Measurements from ENCODE around the gene GLG1.
"Not testable (repeated sequence)": the region's sequence is repeated elsewhere in the genome, so short reads cannot be mapped to it uniquely, and the experiment has no call there.

GLG1 gene

DNA sequence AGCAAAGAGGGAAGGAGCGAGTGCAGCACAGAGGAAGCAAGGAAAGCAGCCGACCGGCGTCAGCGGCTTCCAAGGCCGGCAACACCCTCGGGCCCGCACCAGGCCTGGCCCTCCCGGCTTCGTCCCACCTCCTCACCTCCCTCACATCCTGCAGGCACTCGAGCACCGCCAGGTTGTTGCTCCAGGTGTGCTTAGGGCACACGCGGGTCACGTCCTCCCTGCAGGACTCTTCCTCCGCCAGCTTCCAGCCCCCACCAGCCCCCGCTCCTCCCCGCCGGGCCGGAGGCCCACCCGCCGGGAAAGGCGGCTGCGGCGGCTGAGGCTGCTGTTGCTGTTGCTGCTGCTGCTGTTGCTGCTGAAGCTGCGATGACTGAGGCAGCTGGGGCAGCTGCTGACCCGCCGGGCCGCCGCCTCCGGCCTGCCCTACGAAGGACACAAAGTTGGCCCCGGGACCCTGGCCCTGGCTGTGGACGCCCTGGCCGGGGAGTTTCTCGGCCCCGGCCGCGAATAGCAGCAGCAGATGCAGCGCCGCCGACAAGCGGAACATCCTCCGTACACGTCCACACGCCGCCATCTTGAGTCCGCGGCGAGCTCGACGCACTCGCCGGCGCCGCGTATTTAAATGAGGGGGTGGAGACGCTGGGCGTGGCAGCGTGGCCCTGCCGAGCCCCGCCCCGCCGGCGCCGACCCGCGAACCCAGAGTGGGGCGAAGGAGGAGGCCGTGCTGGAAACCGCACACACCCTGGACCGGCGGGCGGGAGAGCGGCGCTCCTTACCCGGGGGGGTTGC is at the start of gene GLG1:
GLG1 (minus strand) TSS at position 594 of the 789 bp plus-strand sequence; CDS start at position 574, 20 bp downstream.
- DNase-seq, result peak; percentile 73

DNA sequence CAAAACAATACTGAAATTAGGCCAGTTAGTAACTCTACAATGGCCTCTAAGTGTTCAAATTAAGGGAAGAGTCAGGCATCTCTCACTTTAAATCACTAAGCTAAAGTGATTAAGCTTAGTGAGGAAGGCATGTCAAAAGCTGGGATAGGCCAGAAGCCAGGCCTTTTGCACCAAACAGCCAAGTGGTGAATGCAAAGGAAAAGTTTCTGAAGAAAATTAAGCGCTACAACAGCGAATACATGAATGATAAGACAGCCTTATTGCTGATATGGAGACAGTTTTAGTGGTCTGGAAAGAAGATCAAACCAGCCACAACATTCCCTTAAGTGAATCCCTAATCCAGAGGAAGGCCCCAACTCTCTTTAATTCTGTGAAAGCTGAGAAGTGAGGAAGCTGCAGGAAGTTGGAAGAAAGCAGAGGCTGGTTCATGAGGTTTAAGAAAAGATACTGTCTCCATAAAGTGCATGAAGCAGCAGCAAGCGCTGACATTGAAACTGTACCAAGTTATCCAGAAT is 47.7 kb upstream of the GLG1 start:
- DNase-seq, result no peak

DNA sequence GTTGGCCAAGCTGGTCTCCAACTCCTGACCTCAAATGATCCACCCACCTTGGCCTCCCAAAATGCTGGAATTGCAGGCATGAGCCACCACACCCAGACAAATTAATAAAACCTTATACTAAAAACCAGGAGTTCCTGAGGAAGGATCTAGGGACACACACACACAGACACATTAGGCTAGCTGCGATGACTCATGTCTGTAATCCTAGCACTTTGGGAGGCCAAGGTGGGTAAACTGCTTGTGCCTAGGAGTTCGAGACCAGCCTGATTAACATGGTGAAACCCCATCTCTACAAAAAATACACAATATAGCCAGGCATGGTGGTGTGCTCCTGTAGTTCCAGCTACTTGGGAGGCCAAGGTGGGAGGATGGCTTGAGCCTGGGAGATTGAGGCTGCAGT is 46.0 kb upstream of the GLG1 start:
- DNase-seq, result not testable (repeated sequence)

DNA sequence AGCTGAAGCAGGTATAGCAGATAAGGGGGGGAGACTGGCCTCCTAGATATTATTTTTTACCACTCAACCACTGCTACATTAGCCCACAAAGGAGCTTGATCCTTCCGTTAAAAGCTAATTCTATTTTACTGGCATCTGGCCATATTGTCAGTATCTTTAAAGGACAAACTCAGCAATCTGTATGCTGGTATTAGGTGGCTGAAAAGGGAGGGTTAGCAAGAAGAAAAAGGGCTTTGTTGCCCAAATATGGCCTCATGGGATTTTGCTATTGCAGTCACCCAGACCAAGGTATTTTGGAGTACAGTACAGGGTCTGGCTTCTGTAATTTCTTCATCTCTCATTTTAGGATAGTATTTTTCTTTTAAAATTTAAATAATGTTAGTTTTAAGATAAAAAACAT is 45.3 kb upstream of the GLG1 start:
- no peak for DNase-seq

DNA sequence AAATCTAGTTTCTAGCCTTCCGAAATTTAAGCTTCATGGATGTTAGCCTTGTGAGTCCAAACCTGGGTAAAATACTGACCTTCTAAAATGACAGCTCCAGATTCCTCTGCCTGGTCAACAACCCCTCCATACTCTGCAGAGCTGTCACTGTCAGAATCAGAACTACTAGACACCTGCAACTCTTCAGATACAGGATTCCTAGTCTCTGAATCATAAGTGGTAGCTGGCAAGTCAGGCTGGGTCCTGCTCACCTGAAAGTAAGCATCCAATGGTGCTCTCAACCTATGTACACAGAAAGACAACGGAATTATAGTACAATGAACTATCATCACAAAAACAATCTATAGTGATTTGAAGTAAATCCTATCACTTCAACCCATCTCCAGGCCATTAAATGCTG is 44.9 kb upstream of the GLG1 start:
- no peak for DNase-seq

DNA sequence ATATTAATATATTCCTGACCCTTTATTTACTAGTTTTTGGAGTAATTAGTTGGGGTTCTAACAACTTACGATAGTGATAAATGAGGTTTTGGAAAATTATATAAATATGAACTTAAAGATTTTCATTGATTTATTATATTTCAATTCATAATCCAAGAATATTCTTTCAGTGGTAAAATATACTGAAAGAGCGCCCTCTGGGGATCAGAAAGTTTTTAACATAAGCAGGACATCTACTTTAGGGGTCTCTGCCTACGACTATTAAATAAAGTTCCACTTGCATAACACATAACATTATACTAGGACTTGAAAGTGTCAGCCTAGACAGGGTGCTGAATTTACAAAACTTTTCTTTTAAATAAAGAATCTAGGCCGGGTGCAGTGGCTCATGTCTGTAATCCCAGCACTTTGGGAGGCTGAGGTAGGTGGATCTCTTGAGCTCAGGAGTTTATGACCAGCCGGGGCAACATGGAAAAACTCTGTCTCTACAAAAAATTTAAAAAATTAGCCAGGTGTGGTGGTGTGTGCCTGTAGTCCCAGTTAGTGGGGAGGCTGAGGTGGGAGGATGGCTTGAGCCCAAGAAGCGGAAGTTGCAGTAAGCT is 44.2 kb upstream of the GLG1 start:
- DNase-seq, result no peak

DNA sequence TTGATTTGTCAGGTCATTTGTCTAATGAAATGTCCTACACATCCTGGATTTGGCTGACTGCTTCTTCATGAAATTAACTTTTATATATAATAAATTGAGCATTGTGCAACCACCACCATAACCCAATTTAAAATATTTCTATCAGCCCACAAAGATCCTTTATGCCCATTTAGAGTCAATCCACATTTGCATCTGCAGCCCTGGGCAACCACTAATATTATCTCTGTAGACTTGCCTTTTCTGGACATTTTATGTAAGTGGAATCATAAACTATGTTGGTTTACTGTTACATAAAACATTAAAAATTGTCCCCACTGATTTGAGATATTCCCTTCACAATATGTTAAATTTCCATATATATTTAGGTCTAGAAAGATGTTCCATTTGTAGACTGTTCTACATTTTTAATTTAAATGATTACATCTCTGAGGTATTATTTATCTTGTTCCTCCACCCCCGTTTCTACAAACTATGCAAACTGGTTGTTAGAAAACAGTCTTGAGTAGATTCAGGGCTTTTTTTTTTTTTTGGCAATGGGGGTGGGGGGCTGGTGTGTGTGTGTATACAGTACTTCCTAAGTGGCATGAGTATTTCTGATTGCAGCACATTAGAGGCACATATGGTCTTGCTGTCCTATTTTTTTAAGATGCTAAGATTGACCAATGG is 43.1 kb upstream of the GLG1 start:
- no peak for DNase-seq

DNA sequence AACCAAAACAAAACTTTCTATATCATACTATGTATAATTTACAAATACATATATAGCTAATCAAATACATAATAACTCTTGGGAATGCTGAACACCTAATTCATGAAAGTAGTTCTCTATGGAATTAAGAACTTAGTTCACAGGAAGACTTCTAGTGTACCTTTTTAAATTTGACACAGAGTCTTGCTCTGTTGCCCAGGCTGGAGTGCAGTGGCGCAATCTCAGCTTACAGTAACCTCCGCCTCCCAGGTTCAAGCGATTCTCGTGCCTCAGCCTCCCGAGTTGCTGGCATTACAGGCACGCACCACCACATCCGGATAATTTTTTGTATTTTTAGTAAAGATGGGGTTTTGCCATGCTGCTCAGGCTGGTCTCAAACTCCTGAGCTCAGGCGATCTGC is 35.1 kb upstream of the GLG1 start:
- DNase-seq, result no peak

DNA sequence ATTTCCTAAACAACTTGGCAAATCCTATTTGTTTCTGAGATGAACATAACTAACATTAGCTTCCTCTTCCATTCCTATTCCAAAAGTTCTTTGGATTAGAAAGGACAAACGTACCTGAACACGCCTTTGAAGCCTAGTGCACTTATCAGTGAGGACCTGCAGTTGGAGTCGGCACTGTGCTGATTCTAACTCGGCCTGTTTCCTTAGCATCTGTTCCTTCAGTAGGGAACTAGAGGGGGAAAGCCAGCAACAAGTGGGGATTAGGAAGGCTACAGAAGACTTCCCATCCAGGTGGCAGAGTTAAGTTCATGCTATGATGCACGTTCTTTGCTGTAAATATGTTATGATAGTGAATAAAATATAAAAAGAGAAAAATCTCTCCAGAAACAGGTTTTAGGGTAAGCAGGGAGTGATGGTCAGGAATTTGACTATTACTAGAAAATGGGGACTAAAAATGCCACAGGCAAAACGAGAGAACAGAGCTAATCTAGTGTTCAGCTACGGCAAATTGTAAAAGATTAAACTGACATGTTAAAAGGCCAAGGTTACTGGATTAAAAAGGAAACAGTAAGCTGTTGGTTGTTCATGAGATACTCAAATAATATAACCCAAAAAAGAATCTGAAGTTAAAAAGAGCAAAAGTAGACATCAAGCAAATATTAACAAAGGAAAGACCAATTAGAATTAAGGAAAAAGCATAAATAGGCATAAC is 31.0 kb upstream of the GLG1 start:
- no peak for DNase-seq

DNA sequence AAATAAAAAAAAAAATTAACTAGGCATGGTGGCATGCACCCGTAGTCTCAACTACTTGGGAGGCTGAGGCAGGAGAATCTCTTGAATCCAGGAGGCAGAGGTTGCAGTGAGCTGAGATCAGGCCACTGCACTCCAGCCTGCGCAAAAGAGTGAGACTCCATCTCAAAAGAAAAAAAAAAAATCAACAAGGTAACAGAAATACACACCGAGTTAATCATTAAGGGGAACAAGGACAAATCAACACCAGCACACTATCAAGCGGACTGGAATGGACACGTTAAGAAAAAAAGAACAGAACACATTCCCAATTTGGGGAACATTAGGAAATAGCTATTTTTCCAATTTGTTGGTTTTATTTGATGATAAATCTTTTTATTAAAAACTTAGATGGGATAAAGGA is 28.4 kb upstream of the GLG1 start:
- DNase-seq, result no peak

DNA sequence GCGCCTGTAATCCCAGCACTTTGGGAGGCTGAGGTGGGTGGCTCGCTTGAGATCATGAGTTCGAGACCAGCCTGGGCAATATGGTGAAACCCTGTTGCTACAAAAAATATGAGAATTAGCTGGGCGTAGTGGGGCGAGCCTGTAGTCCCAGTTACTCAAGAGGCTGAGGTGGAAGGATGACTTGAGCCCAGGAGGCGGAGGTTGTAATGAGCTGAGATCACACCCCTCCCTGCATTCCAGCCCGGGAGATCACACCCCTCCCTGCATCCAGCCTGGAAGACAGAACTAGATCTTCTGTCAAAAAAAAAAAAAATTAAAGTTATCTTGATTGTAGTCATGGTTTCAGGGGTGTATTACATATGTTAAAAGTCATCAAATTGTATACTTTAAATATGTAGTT is 26.8 kb upstream of the GLG1 start:
- no peak for DNase-seq

DNA sequence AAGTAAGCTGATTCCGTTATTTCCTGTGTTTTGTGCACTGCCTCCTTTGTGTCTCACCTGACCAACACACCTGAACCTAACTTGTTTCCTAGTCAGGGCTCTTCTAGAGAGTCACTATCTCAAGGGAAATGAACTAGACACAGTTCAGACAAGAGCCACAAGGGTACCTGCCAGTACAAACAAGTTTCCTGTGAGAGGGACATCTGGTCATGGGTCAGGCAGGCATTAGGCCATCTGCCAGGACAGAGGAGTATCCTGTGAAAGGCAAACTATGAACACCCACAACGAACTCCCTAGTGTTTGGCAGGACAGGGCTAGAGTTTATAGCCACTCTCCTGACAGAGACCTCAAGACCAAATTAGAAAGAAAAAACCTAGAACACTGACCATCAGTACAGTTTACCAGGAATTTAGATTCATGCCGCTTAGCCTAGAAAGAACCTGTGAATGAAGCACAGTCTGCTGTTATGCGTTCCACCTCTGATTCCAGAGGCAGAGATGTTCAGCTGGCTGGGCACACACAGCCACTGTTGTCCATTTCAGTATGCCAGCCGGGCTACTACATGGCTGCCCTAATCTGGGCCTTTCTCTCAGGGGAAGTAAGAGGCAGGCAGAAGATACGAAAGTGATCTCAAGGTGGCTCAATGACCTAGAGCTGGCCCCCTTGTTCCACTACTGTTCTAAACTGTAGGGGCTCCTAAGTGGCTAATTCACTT is 20.7 kb upstream of the GLG1 start:
- no peak for DNase-seq

DNA sequence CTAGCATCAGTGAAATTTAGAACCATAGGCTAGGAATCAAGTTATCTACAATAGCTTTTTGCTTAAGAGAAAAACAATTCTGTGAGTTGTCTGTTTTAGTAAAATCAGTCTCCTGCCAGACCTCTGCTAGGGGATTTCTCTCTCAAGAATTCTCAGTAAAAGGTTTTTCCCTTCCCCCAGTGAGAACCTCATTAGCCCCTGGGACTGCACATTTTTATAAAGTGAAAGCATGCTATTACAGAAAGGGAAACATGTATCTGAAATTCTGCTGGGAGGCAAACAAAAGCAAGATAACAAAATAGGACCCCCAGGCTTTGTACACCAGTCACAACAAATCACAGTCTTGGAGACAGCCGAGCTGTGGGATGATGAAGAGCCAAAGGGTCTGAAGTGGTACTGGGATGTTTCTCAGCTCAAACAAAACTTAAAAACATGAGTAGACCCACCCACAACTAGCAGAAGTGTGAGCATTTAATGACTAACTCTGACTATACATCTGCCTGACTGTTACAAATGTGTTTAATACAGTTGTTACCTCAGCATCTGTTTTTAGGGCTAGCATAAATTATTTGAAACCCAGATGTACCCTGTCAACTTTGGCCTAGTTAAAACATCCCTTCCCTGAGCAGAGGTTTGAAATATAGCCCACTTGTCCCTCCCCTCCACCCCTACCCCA is 20.0 kb upstream of the GLG1 start:
- no peak for DNase-seq

DNA sequence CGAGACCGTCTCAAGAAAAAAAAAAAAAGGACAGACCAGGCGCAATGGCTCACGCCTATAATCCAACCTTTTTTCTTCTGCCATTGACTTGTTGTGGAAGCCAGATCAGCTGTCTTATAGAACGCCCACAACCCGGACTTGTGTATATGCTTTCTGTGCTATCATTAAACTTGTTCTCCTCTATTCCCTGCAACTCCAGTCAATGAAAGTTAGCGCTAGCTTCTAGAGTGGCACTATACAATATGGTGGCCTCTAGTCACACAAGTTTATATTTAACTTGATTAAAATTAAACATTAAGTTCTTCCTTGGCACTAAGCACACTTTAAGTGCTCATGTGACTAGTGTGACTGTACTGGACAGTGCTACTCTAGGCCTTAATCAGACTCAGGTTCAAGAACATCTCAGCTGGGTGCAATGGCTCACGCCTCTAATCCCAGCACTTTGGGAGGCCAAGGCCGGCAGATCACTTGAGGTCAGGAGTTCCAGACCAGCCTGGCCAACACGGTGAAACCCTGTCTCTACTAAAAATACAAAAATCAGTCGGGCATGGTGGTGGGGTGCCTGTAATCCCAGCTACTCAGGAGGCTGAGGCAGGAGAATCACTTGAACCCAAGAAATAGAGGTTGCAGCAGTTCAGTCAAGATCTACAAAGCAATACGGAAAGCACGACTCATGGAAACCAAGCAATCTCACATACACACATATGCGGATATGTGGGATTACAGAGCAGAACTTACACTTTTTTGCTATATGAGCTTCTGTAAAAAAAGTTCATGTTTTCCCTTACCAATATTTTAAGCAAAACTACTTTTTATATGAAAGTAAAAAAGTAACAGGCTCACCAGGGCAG is 18.8 kb upstream of the GLG1 start:
- no peak for DNase-seq

DNA sequence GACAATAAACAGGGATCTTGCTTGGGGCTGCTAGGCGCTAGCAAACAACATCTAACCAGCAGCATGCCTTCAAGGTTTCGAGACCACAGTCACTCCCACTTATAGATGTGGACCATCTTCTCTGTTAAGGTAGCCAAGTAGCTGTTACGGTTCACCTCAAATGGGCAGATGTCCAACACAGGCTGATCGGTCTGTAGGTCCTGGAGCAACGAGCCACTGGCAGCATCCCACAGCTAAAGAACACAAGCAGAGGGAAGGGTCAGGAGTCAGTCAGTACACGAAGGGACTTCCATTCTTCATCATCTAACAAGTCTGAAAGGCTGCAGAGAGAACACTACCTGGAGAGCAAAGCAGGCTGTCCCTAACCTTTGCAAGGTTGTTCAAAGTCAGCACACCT is 16.9 kb upstream of the GLG1 start:
- DNase-seq, result no peak

DNA sequence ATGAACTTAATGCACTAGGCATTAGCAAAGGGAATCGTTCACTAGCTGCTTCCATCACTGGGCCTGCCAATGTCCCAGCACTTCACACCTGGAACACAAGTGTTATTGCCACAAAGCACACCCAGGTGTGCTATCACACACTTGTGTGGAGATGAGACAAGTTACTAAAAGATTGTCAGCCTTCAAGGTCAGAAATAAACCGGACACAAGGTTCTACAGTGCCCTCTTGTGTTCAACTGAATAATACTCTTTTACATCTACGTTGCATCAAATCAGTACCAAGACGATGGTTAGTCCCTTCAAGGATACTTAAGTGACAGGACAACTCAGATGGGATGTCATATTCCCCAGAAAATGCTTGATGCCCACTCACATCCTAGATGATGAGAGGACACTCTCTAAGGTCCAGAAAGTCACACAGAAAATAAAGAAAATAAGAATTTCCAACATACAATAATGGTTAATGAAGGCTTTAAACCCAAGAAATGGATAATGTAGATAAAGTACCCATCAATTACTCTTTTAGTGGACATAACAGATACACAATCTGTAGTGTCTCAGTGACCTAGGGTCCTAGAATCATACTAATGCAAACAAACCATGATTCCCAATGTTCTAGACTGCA is 16.4 kb upstream of the GLG1 start:
- DNase-seq, result no peak

DNA sequence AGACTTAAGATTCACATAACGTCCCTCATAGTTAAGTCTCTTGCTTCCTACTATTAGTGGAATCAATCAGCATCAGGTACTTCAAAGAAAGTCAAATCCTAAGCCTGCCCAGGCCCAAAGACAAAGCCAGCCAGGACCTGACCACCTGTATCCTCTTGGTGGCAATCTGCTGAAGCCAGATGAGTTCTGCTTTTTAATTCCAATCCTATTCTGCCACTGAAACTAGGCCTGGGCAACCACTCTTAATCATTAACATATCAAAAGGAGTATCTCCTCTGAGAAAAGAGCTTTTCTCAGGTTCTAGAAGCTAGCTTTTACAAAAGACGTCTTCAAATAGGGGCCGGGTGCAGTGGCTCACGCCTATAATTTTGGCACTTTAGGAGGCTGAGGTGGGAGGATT is 15.1 kb upstream of the GLG1 start:
- DNase-seq, result no peak

DNA sequence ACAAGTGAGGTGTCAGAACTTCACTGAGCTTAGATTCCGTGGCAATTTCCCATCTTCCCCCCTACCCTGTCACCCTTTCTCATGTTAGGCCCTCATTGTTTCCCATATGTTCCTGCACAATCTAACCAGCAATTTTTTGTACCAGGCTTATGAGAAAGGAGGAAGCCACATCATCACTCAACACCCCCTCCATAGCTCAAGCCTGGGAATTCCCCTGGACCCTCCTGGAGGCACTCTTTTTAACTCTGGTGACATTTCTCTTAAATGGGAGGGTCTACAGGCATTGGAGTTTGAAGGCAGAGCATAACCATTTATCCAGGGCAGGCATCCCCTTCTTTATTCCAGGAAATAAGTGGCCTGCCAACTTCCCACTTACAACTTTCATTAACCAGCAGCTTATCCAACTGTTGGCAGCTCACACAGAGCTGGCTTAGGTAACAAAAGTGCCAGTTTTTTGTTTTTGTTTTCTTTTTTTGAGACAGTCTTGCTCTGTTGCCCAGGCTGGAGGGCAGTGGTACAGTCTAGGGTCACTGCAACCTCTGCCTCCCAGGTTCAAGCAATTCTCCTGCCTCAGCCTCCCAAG is 10.4 kb upstream of the GLG1 start:
- DNase-seq, result no peak

DNA sequence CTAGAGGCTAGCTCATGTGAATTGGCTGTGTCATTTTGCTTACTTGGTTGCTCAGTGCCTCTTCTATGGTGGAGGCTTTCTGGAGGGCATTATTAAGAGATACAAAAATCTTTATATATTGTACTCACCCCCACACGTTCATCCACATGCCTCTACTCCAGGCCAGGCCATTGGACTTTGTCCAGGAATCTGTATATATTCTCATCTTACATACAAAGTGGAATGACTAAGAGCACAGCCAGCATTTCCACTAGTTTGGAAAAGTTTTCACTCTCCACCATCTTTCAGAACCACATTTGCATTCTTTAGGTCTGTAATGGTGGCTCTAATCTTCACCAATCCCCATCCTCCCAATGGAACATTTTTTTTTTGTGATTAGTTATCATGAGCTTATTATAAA is 4.8 kb upstream of the GLG1 start:
- DNase-seq, result no peak

DNA sequence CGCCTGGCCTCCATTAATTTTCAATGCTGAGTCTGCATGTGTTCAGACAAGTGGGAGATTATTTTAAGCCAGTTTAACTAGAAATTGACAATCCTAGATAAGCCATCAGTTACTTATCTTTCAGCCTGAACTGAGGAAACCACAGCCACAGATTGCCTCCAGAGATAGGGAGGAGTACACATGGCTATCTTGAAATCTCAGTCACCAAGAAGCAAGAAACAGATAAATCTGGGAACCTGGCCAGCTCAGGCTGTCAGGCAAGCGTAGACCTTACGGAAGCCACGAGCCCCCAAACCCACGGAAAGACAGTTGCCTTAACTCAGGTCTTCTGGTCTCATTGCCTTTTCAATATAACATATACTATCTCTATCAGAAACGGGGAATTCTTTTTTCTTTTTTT is 2.0 kb upstream of the GLG1 start:
- no peak for DNase-seq
